Heart left ventricle (tissue), 13 donors: Measurements from ENCODE around the gene NFKBIE.

Source experiments
- CTCF ChIP-seq, 12 donors: fragments of 200-600 bp; sonication (generic) in 4 of 12; IDR thresholded peaks; one replicate each; pipeline versions ENCODE4 v1.5.0 to v1.8.0; 2018 to 2022; ENCODE audit warnings: antibody characterized with exemption in 12 of 12, mild to moderate bottlenecking in 5 of 12
- POLR2A ChIP-seq, 2 donors: fragments of 450-650 bp; IDR thresholded peaks; one replicate each; pipeline ENCODE4 v1.6.1; 2017; ENCODE audit warnings: antibody characterized with exemption in 2 of 2, mild to moderate bottlenecking in 2 of 2, moderate library complexity in 2 of 2
- donor health status: ischemic (EF 13 %, LVEDD 7.1; RV severe dilation, severe dysfunction).
- donor health status: DM: no; HTN: yes; CAD: no.
- donor health status: DM: no; HTN: no; CAD: no.
- donor health status: ischemic (EF 25% LVEDD 6.9; RV normal size, moderate dysfunction).
- donor health status: ischemic (EF 25% LVEDD 5.7; RV mildly dilated, moderate dysfunction).
- donor health status: ischemic (EF 35%, LVEDD 5.7; RV mildly dilated, moderate dysfunction).
- donor health status: nonischemic (EF 11% LVEDD 7.7; RV severe dilation, severe dysfunction).
- donor health status: DM: yes; HTN: yes; CAD: no.
- donor health status: PGD.
- donor health status: ischemic (EF 29% LVEDD 5.4; RV normal size, mild dysfunction).
- donor health status: nonischemic (EF 23%, LVEDD 6.1; RV moderate dilation, normal function).

GRCh38 chr6:44269921-44270525, 4.7 kb upstream of the NFKBIE start, which contains the start of gene TMEM151B:
- TF ChIP-seq CTCF (IDR thresholded peaks at IDR 0.05) (no peak), POLR2A (IDR thresholded peaks at IDR 0.05) (no peak)
